ENCODE data around the gene EIPR1.

Gene EIPR1

GRCh38 chr2:3170792-3171455 is 206.7 kb downstream of the EIPR1 start:
- DNase-seq = no peak

- DNase-seq = no peak
Measured at GRCh38 chr2:3169106-3169870, 208.3 kb downstream of the EIPR1 start.

- no peak for DNase-seq
Measured at GRCh38 chr2:3168230-3168891, 209.3 kb downstream of the EIPR1 start.

GRCh38 chr2:3163401-3163800 is 214.2 kb downstream of the EIPR1 start:
- no peak for DNase-seq

GRCh38 chr2:3162442-3163077 is 215.1 kb downstream of the EIPR1 start:
- DNase-seq = no peak

GRCh38 chr2:3160751-3161330 is 216.8 kb downstream of the EIPR1 start:
- DNase-seq = no peak

- DNase-seq = no peak
Measured at GRCh38 chr2:3159782-3160545, 217.7 kb downstream of the EIPR1 start.

GRCh38 chr2:3154700-3155099 is 222.9 kb downstream of the EIPR1 start:
- DNase-seq = no peak

GRCh38 chr2:3154146-3154545 is 223.5 kb downstream of the EIPR1 start:
- no peak for DNase-seq

GRCh38 chr2:3151153-3151918 is 226.3 kb downstream of the EIPR1 start:
- DNase-seq = no peak

- no peak for DNase-seq
Measured at GRCh38 chr2:3149441-3150217, 228.0 kb downstream of the EIPR1 start.

- DNase-seq = no peak
Measured at GRCh38 chr2:3148716-3149115, 228.9 kb downstream of the EIPR1 start.

- DNase-seq = no peak
Measured at GRCh38 chr2:3147651-3148530, 229.7 kb downstream of the EIPR1 start.

- DNase-seq = no peak
Measured at GRCh38 chr2:3146772-3147650, 230.6 kb downstream of the EIPR1 start.

- no peak for DNase-seq
Measured at GRCh38 chr2:3146175-3146574, 231.4 kb downstream of the EIPR1 start.

GRCh38 chr2:3145471-3146021 is 232.1 kb downstream of the EIPR1 start:
- no peak for DNase-seq

GRCh38 chr2:3144856-3145255 is 232.8 kb downstream of the EIPR1 start:
- no peak for DNase-seq

GRCh38 chr2:3143602-3144001 is 234.0 kb downstream of the EIPR1 start:
- no peak for DNase-seq
